Thyroid gland (tissue), 4 donors: ENCODE results near the gene ZNF384.

Experiments
- CTCF ChIP-seq, 6 experiments: fragments of 200-600 bp in 3 of 6; fragments of 450-650 bp in 3 of 6; sonication (generic) in 3 of 6; IDR thresholded peaks; one replicate each; pipeline ENCODE4 v1.5.1; 2016 to 2019; ENCODE audit warnings: antibody characterized with exemption in 6 of 6, mild to moderate bottlenecking in 2 of 6, inconsistent platforms in 1 of 6, moderate library complexity in 1 of 6
- POLR2A ChIP-seq, 2 donors: fragments of 450-650 bp; IDR thresholded peaks; one replicate each; pipeline ENCODE4 v1.6.1; 2017; ENCODE audit warnings: antibody characterized with exemption in 2 of 2, mild to moderate bottlenecking in 2 of 2, moderate library complexity in 1 of 2

GRCh38 chr12:6620885-6621274 is 68.3 kb downstream of the ZNF384 start:
- TF ChIP-seq POLR2A (IDR thresholded peaks at IDR 0.05) = no peak
- no peak for TF ChIP-seq CTCF (IDR thresholded peaks at IDR 0.05)
